ENCODE data around the gene ECE2.

The ECE2 gene

DNA sequence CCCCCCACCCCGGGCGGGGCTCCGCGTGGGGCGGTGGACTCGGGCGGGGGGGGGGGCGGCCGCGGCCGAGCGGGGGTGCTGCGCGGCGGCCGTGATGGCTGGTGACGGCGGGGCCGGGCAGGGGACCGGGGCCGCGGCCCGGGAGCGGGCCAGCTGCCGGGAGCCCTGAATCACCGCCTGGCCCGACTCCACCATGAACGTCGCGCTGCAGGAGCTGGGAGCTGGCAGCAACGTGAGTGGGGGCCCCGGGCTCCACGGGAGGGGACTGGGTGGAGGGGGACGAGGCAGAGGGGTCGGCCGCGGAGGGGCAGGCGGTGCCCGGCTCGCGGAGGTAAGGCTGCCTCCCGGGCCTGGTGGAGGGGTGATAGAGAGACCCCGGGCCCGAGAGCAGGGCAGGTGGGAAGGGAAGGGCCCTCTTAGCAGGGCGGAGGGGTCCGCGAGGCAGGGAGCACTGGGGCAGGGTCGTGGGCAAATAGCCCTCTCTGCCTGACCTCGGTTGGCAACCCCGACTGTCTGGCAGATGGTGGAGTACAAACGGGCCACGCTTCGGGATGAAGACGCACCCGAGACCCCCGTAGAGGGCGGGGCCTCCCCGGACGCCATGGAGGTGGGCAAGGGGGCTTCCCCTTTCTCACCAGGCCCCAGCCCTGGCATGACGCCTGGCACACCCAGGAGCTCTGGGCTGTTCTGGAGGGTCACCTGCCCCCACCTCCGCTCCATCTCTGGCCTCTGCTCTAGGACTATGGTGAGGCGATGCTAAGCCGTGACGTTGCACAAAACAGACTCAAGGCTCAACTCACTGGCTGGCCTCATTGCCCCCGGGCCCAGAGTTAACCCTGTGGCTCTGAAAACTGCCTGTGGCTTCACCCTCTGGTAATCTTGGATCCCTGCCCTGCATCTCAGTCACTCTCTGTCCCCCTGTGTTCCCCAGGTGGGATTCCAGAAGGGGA, at the start of gene ECE2:
TSS of gene ECE2 (plus strand) at position 62 of the 950 bp plus-strand sequence. CDS start at position 194, 132 bp downstream.
- no peak for DNase-seq

DNA sequence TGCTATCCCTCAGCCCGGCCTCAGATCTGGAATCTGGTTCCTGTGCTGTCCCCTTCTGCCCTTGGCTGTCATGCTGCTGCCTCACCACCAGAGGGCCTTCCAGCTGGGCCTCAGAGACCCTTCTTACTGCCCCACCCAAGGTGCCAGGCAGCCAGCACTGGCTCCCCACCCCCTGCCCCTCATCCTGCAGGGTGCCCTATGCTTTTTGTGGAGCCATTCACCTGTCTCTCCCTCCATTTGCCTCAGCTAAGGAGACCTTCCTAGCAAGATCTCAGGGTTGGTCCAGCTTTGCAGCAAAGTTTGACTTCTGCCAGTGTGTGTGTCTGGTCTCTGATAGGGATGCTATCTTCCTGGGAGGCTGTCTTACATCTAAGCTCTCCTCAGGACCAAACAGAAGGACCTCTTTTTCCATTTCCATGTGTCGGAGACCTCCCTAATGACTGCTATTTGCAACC, 48.3 kb upstream of the ECE2 start:
- peak; percentile 44 to 48 for DNase-seq

DNA sequence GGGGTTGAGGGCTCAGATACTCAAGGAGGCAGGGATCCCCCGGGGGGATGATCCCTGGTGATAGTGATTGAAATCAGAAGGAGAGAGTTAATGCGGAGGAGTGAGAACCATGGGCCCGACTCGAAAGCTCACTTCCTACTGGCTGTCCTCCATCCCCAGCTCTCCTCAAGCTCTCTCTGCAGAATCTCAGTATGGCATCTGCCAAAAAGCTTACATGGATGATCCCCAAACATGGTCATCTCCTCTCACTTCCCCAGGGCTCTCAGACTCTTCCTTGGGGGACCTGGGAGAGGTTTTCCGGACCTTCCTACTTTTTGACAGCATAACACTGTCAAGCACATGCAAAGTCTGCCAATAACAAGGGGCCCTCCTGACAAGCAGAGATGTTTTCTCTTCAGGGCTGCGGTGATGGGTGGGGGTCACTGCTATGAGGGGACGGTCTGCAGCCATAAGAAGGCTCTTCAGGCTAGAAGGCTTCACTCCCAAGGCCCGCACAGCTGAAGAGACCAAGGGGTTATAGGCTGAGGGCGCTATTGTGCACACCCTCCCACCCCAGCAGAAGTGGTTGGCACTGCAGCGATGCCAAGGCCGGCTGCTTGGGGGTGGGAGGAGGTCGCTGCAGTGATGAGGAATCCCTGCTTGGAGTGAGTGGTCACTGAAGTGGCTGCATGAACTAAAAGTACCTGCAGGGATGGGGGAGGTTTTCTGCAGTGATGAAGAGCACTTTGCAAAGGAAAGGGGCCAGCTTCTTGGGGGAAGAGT, 47.3 kb upstream of the ECE2 start:
- no peak for DNase-seq

DNA sequence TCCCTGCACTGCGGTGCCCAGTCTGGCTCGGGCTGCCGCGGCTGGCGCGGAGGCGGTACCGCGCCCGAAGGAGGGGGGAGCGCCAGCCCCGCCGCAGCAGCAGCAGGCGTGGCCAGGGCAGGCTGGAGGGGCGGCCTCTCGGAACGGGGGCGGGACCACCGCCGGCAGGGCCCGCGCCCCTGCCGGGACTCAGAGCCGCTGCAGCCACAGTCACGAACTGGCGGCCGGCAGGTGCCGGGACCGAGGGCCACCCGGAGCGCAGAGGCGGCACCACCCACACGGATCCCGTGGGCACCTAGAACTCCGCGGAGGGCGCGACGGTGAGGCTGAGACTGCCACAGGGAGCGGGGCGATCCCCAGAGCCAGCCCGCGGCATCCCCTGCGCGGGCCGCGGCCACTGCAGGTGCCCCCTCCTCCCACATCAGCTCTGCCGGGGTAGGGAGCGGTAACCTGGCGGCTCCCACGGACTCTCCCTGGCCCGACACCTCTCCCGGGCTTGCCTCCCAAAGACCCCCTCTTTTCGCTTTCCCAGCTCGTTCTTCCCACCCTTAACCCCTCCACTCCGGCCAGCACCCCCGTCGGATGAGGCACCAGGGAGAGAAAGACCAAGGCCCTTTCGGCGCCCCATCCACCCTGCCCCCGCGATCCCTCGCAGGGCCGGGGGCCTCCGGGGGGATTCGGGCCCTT, 46.3 kb upstream of the ECE2 start, which contains the start of gene VWA5B2:
TSS of gene VWA5B2 (plus strand) at position 192 of the 687 bp plus-strand sequence. CDS start 944 bp downstream, outside the sequence.
- peak; percentile 64 to 67 for DNase-seq

DNA sequence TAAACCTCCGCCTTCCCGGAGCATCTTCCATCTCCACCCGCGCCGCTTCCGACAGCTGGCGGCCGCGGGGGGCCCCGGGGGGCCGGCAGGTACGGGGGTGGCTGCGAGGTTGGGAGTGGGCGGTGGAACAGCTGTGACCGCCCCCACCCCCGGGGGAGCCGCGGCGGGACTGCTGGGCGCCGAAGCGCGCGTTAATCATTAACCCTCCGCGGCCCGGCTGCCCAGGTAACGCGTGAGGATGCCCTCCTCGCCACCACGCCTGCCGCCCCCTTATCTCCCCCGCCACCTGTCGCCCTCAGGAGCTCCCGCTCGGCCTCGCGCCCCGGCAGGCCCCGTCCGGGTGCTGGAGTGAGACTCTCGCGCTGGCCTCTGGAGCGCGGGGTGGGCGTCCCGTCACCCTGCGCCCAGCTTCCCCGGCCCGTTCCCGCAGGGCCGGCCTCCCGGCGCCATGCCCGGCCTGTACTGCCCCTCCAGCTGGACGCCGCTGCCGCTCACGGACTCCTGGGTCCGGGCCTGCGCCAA, 45.7 kb upstream of the ECE2 start:
- peak in 1 of 2 experiments; percentile 26 for DNase-seq

DNA sequence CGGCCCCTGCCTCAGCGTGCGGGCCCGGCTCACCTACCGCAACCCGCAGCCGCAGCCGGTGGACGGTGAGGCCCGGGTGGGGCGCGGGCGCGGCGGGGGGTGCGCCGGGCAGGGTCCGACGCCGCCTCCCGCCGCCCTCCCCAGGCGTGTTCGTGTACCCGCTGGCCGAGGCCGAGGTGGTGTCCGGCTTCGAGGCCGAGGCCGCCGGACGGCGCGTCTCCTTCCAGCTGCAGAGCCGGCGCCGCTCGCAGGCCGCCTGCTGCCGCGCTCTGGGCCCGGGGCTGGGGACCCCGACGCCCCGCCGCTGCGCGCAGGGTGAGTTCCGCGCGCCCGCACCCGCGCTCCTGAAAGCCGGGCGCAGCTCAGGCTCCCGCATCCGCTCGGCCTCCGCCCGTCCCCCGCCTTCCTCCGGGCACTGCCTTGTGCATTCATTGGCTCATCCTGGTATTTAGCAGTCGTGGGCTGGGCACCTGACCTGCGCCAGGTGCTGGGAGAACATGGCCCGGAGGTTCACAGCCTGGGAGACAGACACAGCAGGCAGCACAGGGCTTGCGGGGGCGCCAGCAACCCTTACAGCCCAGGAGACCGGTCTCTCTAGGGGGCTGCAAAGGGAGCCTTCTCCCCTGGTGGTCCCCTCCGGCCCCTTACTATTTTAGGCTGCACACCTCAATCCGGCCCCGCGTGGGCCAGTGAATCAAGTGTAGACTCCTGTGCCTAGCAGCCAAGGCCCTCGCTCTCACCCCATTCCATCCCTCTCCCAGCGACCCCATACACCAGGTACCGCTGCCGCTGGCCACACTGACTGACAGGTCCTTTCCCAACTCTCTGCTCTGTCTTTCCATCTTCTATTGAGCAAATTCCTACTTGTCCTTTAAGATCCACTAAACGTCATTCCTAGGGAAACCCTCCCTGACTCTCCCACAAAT, 45.0 kb upstream of the ECE2 start:
- no peak for DNase-seq

DNA sequence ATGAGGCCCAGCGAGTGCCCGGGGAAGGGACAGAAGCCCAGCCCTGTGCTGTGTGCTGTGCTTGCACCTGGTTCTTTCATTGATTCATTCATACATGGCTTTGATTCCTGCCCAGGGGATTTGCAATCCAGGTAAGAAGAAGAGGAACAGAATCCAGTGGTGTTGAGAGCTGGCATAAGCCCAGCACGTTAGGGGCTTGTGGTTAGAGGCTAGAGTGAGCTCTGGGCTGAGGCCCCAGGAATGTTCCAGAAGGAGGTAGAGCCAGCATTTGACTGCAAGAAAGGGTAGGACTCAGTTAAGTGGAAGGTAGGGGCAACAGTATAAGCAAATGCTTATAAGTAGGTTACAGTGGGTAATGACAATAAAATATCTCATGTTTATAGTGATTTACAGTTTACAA, 44.2 kb upstream of the ECE2 start:
- DNase-seq: no peak

DNA sequence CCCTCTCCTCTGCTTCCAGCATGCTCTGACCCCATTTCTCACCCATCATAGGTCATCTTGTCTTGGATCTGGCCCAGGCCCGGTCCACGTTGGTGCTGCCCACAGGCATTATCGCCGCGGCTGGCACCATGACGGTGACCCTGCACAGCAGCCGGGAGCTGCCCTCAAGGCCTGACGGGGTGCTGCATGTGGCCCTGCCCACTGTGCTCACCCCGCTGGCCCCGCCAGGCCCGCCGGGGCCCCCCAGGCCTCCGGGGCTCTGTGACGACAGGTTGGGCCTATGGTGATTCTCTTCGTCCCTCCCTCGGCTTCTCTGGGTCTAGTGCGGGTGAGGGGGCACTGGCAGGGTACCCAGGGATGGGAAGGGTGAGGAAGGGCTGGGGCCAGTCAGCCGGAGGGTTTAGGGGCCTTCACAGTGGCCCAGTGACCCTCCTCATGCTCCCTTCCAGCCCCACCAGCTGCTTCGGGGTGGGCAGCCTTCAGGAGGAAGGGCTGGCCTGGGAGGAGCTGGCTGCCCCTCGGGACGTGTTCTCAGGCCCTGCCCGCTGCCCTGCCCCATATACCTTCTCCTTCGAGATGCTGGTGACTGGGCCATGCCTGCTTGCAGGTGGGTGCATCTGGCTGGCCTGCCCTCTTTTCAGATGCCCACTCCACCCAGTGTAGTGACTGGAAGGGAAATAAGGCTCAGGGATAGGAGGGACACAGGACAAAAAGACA, 42.5 kb upstream of the ECE2 start:
- DNase-seq: no peak

DNA sequence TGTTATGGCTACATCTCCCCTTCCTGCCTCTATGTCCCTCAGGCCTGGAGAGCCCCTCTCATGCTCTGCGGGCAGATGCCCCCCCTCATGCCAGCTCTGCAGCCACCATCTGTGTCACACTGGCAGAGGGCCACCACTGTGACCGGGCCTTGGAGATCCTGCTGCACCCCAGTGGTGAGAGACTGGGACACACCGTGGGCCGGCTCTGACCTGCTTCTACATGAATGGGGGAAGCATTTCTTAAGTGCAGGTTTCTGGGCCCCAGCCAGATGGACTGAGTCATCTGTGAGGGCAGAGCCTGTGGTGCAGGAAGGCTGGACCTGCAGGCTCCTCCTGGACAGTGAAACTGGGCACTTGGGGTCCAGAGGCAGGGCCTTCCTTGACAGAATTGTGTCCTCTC, 41.6 kb upstream of the ECE2 start:
- DNase-seq: no peak

DNA sequence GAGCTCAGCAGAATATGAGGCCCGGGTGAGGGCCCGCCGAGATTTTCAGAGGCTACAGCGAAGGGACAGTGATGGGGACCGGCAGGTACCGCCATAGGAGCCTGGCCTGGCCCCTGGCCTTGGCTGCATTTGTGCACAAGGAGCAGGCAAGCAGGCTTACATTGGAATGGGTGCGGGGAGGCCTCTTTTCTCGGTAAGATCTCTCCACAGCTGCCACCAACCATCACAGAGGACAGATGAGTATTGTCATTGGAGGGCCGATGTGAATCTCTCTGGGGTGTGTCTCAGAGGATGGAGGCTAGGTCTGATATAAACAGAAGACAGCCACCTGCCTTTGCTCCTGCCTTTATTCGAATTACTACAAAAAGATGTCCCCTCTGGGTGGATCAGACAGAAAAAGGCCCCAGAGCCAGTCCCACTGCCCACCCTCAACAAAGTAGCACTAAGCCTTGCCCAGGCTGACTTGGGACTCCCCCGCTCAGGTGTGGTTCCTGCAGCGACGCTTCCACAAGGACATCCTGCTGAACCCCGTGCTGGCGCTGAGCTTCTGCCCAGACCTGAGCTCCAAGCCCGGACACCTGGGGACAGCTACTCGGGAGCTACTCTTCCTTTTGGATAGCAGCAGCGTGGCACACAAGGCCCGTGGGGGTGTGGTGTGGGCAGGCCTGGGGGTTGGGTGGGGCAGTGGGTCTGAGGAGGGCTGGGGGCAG, 41.0 kb upstream of the ECE2 start:
- DNase-seq: no peak

DNA sequence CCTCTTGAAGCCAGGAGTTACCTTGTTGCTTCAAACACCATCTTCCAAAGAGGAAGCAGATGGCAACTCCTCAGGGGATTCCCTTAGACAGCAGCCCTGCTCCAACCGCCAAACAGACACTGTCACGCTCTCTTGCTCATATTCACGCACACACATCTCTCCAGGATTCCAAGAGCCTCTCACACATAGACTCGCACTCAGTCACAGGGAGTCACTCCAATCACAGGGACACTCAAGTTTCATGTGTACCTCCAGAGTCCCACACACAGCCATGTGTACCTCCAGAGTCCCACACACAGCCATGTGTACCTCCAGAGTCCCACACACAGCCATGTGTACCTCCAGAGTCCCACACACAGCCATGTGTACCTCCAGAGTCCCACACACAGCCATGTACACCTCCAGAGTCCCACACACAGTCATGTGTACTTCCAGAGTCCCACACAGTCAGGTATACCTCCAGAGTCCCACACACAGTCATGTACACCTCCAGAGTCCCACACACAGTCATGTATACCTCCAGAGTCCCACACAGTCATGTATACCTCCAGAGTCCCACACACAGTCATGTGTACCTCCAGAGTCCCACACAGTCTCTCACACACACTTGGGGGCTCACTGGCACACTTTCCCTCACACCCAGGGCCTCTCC, 40.3 kb upstream of the ECE2 start:
- no peak for DNase-seq

DNA sequence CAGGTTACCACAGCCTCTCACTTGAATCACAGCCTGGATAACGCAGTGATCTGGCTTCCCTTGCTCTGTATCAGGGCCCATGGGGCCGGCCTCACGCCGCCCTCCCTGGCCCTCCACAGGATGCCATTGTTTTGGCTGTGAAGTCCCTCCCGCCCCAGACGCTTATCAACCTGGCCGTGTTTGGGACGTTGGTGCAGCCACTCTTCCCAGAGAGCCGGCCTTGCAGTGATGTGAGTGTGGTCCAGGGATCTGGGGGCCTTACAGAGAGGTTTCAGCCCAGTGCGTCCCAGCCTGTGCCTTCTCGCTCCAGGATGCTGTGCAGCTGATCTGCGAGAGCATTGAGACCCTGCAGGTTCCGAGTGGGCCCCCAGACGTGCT, 39.8 kb upstream of the ECE2 start:
- DNase-seq: no peak

DNA sequence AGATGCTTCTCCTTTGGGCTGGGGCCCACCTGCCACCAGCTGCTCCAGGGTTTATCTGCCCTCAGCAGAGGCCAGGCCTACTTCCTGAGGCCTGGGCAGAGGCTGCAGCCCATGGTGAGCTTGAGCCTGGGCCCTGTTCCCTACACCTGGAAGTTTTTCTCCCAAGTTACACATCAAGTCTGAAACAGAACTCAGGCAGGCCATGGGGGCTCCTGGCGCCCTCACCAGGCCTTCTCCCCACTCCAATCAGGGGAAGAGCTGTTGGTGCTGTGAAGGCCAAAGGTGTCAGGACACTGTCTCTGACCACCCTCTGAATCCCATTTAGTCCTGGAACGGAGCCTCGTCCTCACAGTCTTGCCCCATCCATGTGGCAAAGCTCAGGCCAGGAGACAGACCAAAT, 39.2 kb upstream of the ECE2 start:
- no peak for DNase-seq

DNA sequence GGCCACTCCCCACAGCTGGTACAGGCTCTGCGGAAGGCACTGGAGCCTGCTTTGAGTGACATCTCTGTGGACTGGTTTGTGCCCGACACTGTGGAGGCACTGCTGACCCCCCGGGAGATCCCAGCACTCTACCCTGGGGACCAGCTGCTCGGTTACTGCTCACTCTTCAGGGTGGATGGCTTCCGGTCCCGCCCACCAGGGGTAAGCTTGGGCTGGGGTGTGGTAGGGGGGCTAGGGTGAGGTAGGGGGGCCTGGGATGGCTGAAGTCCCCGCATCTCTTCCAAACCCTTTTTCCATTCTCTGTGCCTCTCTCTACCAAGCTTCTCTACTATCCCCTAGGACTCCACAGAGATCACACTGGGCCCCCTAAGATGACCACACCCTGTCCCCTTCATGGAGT, 38.6 kb upstream of the ECE2 start:
- no peak for DNase-seq

DNA sequence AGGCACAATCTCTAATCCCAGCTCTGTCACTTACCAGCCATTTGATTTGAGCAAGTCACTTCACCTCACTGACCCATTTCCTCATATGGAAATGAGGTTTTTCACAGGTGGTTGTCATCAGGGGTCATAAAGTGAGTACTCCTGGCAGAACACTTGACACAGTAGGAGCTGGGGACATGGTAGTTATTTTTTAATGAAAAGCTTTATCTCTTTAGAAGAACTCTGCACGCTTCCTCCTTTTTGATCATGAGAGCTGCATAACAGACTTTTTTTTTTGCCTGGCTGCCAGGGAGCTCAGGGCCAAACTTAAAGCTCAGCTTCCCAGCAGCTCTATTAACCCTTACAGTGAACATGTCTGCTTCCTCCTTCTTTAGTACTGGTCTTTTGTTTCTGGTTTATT, 38.0 kb upstream of the ECE2 start:
- no peak for DNase-seq

DNA sequence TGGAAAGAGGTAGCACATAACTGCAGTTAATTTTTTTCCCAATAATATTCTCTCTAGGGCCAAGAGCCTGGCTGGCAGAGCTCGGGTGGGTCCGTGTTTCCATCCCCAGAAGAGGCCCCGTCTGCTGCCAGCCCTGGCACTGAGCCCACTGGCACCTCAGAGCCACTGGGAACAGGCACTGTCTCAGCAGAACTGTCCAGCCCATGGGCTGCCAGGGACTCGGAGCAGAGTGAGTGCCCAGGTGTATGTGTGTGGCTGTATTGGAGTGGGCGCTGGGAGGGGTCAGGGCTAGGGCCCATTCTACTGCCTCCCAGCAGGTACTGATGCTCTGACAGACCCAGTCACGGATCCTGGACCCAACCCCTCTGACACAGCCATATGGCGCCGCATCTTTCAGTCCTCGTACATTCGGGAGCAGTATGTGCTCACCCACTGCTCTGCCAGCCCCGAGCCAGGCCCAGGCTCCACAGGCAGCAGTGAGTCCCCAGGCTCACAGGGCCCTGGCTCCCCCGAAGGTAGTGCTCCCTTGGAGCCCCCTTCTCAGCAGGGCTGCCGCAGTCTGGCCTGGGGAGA, 37.5 kb upstream of the ECE2 start:
- DNase-seq: no peak

DNA sequence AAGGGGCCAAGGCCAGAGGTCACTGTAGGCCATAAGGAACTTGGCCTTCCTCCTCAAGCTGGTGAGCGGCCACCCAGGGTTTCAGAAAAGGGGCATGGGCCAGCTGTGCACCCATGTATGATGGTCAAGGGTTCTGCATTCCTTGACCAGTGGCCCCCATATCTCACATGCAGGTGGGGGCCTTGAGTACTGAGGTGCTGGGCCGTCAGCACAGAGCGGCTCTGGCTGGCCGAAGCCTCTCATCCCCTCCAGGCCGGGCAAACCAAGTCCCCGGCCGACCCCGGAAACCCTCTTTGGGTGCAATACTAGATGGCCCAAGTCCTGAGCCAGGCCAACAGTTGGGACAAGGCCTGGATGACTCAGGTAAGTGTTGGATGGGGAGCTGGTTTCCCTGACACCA, 36.6 kb upstream of the ECE2 start:
- DNase-seq: no peak

DNA sequence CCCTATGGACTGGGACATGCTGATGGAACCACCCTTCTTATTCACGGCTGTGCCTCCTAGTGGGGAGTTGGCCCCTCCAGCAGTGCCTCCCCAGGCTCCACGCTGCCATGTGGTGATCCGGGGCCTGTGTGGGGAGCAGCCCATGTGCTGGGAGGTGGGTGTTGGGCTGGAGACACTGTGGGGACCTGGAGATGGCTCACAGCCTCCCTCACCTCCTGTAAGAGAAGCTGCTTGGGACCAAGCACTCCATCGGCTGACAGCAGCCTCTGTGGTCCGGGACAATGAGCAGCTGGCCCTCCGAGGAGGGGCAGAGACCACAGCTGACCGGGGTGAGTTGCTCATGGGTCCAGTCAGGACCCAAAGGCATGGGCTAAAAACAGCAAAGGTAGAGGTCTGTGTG, 36.1 kb upstream of the ECE2 start:
- DNase-seq: no peak

DNA sequence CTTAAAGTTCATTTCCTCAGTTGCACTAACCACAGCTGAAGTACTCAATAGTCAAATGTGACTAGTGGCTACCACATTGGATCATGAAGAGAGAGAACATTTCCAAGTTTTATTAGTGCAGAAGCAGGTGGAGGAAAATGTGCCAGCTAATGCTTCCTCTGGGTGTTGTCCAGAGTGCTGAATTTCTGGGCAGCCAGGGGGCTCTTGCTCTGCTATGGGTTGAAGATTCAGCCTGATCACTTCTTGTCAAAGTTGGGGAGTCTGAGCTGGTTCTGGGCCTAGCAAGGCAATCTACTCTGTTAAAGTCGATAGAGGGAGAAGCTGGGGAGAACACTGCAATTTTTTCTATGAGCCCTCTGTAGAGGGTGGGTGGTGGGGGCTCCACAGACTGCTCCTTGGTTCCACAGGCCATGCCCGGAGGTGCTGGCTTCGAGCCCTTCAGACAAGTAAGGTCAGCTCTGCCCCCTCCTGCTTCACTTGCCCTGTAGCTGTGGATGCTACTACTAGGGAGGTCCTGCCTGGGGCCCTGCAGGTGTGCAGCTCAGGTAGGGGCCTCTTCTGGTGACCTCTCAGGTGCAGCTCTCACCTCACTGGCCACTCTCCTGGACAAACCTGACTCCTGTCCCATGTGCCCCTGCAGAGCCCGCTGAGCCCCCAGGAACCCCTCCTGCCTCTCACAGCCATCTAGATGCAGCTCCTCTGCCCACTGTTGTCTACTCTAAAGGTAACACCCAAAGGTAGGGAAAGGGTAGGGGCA, 35.3 kb upstream of the ECE2 start:
- DNase-seq: no peak
